ENCODE data around the gene HSPA1L. TPM values are rescaled to one million over a fixed set of nuclear protein-coding genes. Genes with fewer than 3 reads are reported as not detected.

Gene HSPA1L
- total RNA-seq, 1 experiment from 2014 or later: 0.86 TPM

DNA sequence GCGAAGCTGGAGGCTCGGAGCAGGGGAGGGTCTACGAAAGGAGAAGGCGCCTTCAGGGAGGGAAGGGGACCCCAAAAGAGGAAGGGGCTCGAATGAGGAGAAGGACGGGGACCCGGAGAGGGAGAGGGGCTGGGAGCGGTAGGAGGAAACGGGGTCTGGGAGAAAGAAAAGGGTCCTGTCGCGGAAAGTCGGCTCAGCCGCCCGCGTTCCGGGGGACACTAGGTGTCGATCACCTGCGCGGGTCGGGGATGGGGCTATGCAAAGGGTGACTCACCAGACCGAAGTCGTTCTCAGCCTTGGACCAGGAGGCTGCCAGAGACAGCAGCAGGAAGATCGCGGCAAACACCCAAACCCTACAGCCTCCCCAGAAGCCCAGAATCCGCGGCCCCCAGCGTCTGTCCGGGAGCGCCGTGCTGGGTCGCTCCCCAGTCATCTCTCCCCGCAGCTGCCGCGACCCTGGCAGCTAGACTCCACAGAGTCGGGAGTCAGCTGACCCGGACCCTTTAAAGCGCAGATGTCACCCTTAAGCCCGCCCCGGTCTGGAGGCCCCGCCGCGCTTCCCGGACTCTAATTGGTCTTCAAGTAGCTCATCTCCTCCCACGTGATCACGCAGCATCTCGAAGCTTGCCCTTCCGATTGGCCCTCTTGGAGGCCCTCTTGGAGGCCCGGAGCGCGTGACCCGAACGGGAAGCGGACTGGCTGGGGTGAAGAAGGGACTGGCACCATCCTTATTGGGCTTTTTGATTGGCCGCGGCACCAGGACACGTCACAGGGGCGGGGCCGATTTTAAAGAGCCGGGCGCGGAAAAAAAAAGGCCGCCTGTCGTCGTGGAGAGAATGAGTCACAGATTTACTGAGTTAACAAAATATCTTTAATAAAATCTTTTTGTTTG lies 47.5 kb upstream of the HSPA1L start, which contains the start of gene NEU1:
NEU1 (minus strand) TSS at position 478 of the 892 bp plus-strand sequence; CDS start at position 433, 45 bp downstream.
- TF ChIP-seq, protein P1, sequence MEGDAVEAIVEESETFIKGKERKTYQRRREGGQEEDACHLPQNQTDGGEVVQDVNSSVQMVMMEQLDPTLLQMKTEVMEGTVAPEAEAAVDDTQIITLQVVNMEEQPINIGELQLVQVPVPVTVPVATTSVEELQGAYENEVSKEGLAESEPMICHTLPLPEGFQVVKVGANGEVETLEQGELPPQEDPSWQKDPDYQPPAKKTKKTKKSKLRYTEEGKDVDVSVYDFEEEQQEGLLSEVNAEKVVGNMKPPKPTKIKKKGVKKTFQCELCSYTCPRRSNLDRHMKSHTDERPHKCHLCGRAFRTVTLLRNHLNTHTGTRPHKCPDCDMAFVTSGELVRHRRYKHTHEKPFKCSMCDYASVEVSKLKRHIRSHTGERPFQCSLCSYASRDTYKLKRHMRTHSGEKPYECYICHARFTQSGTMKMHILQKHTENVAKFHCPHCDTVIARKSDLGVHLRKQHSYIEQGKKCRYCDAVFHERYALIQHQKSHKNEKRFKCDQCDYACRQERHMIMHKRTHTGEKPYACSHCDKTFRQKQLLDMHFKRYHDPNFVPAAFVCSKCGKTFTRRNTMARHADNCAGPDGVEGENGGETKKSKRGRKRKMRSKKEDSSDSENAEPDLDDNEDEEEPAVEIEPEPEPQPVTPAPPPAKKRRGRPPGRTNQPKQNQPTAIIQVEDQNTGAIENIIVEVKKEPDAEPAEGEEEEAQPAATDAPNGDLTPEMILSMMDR (IDR thresholded peaks at IDR 0.05; ENCODE audit: insufficient read depth in 1 of 2, low read depth in 1 of 2, low read length in 1 of 2, severe bottlenecking in 1 of 2, unreplicated experiment in 1 of 2): no peak
- H3K4me3 Mint-ChIP-seq (ENCODE audit: unreplicated experiment): peak within 1 kb of the TSS; percentile 100
- peaks cover 9% of the 10 kb centered on the region for H3K36me3 ChIP-seq (ENCODE audit: control insufficient read depth, insufficient read depth, low read length)
- H3K27me3 ChIP-seq (replicated peaks; ENCODE audit: control insufficient read depth, insufficient read depth, low read length): no peaks in the 10 kb centered on the region
- ChIA-PET CTCF (interaction anchor here (0.6 to 1.8 kb wide), 15 partner anchors 12 to 210 kb away, joined by 3 to 10 read pairs (median 3); partner anchors contain the start of genes BAG6, CLIC1, DDAH2 and LSM2), POLR2A (interaction anchor here (0.5 to 3.3 kb wide), 42 partner anchors 10 to 1109 kb away, joined by 3 to 40 read pairs (median 5); partner anchors contain the start of genes ABHD16A, APOM, ATF6B and BAG6)
- H3K9me3 Mint-ChIP-seq (ENCODE audit: unreplicated experiment): no peaks in the 10 kb centered on the region
- BruUV-seq (replicated peaks): no TSS peak
- H3K36me3 Mint-ChIP-seq (ENCODE audit: insufficient read depth, unreplicated experiment): peaks cover 54% of the 10 kb centered on the region
- H3K9me3 ChIP-seq: no peaks in the 10 kb centered on the region
- peak within 1 kb of the TSS; percentile 100 for H3K27ac Mint-ChIP-seq (ENCODE audit: unreplicated experiment)
- peaks cover 24% of the 10 kb centered on the region for H3K4me1 Mint-ChIP-seq (ENCODE audit: low read depth, unreplicated experiment)
- intact Hi-C loops (cut with micrococcal nuclease; ENCODE audit: unreplicated experiment): loop anchor here (1.0 to 2.0 kb wide), 6 partner anchors 15 to 182 kb away; partner anchors contain the start of genes EHMT2 and LSM2
- H3K4me1 ChIP-seq: peaks cover 14% of the 10 kb centered on the region
- DNase-seq: peak; percentile 99 to 100
- H3K27me3 Mint-ChIP-seq (ENCODE audit: insufficient read depth, unreplicated experiment): no peaks in the 10 kb centered on the region
- peak within 1 kb of the TSS; percentile 76 for H3K4me3 ChIP-seq (ENCODE audit: low read depth, low read length)

DNA sequence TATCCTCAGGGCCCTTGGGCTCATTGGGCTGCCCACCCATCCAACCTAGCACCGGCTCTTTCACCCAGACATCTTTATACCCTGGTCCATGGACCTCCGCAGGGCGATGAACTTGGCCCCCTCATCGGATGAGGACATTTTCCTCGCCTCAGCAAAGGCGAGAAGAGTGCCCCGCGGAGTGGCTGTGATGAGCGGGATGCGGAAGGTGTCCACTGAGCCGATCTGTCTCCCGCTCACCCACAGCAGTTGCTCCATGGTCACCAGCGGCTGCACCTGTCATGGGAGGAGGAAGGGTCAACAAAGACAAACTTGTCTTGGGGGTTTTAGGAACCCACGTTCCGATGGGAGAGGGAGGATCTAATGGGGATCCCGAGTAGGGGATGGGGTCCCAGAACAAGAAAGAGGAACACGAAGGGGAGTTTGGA lies 46.8 kb upstream of the HSPA1L start:
- Histone ChIP-seq H3K27me3 (replicated peaks; ENCODE audit: control insufficient read depth, insufficient read depth, low read length) (no peaks in the 10 kb centered on the region), H3K36me3 (ENCODE audit: control insufficient read depth, insufficient read depth, low read length) (peaks cover 9% of the 10 kb centered on the region), H3K4me1 (peaks cover 14% of the 10 kb centered on the region), H3K9me3 (no peaks in the 10 kb centered on the region), H3K4me3 (ENCODE audit: low read depth, low read length) (peak overlapping the region; percentile 76)
- Mint-ChIP-seq H3K9me3 (ENCODE audit: unreplicated experiment) (no peaks in the 10 kb centered on the region), H3K27ac (ENCODE audit: unreplicated experiment) (peak overlapping the region; percentile 100), H3K27me3 (ENCODE audit: insufficient read depth, unreplicated experiment) (no peaks in the 10 kb centered on the region), H3K4me3 (ENCODE audit: unreplicated experiment) (peak overlapping the region; percentile 100), H3K4me1 (ENCODE audit: low read depth, unreplicated experiment) (peaks cover 24% of the 10 kb centered on the region), H3K36me3 (ENCODE audit: insufficient read depth, unreplicated experiment) (peaks cover 60% of the 10 kb centered on the region)
- TSS peak; percentile 51 for BruUV-seq (replicated peaks)
- ChIA-PET CTCF (interaction anchor here (0.8 to 1.1 kb wide), 2 partner anchors 61 to 89 kb away, joined by 3 to 7 read pairs; no protein-coding TSS in a partner anchor), POLR2A (interaction anchor here (0.5 to 3.3 kb wide), 10 partner anchors 14 to 320 kb away, joined by 5 to 40 read pairs (median 9); partner anchors contain the start of genes ABHD16A, DDX39B, EHMT2 and HSPA1B)
- intact Hi-C loops (cut with micrococcal nuclease; ENCODE audit: unreplicated experiment): loop anchor here (2.0 kb wide), 1 partner anchor 55 kb away; the partner anchor contains the start of gene LSM2
- DNase-seq: no peak
- TF ChIP-seq, protein P1 (IDR thresholded peaks at IDR 0.05; ENCODE audit: insufficient read depth in 1 of 2, low read depth in 1 of 2, low read length in 1 of 2, severe bottlenecking in 1 of 2, unreplicated experiment in 1 of 2): no peak

DNA sequence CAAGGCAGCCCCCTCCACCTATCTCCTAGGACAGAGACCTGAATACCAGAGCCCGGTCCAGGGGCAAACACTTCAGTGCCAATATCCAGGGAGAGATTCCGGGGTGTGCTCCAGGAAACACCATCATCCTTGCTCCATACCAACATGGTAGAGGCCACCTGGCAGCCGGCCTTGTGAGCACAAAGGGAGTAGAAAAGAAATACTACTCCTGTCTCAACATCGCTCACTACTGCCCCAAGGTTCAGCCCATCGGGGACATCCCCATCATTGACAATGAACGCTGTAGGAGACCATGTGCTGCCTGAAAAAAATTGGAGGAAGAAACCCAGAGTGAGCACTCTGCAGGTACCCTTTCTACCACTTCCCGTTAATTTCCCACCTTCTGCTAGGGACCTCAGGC lies 46.1 kb upstream of the HSPA1L start:
- Mint-ChIP-seq H3K4me1 (ENCODE audit: low read depth, unreplicated experiment) (peaks cover 24% of the 10 kb centered on the region), H3K9me3 (ENCODE audit: unreplicated experiment) (no peaks in the 10 kb centered on the region), H3K36me3 (ENCODE audit: insufficient read depth, unreplicated experiment) (peaks cover 67% of the 10 kb centered on the region), H3K27ac (ENCODE audit: unreplicated experiment) (no peak overlapping the region), H3K27me3 (ENCODE audit: insufficient read depth, unreplicated experiment) (no peaks in the 10 kb centered on the region), H3K4me3 (ENCODE audit: unreplicated experiment) (peak overlapping the region; percentile 100)
- Histone ChIP-seq H3K9me3 (no peaks in the 10 kb centered on the region), H3K4me1 (peaks cover 14% of the 10 kb centered on the region), H3K36me3 (ENCODE audit: control insufficient read depth, insufficient read depth, low read length) (peaks cover 9% of the 10 kb centered on the region), H3K27me3 (replicated peaks; ENCODE audit: control insufficient read depth, insufficient read depth, low read length) (no peaks in the 10 kb centered on the region), H3K4me3 (ENCODE audit: low read depth, low read length) (peak overlapping the region; percentile 76; the same call in 1 of the 2 replicates)
- TF ChIP-seq, protein P1 (IDR thresholded peaks at IDR 0.05; ENCODE audit: insufficient read depth in 1 of 2, low read depth in 1 of 2, low read length in 1 of 2, severe bottlenecking in 1 of 2, unreplicated experiment in 1 of 2): no peak
- ChIA-PET CTCF (no interaction called here), POLR2A (no interaction called here)
- DNase-seq: no peak
- BruUV-seq (replicated peaks): no TSS peak
- intact Hi-C loops (cut with micrococcal nuclease; ENCODE audit: unreplicated experiment): no loop called here
